GM18519 (cell line): ENCODE measurements around the gene THSD7B.

ENCODE experiments used
- ATAC-seq: cut with Tn5 transposase; IDR thresholded peaks from one replicate; pipeline ENCODE4 v1.9.1; 2021; ENCODE audit warnings: mild to moderate bottlenecking, moderate library complexity; ENCODE audit not compliant: unreplicated experiment, low FRiP score

THSD7B gene

GRCh38 chr2:136809998-136810397 lies 44.7 kb downstream of the THSD7B start:
- no peak for ATAC-seq

GRCh38 chr2:136818839-136819238 lies 53.5 kb downstream of the THSD7B start:
- ATAC-seq: no peak

GRCh38 chr2:136823291-136823690 lies 57.9 kb downstream of the THSD7B start:
- no peak for ATAC-seq

GRCh38 chr2:136828162-136828561 lies 62.8 kb downstream of the THSD7B start:
- ATAC-seq: no peak

- no peak for ATAC-seq
These were observed 63.4 kb downstream of the THSD7B start for GRCh38 chr2:136828774-136829173.

- ATAC-seq: no peak
These were observed 79.2 kb downstream of the THSD7B start for GRCh38 chr2:136844546-136844945.

- ATAC-seq: no peak
These were observed 93.3 kb downstream of the THSD7B start for GRCh38 chr2:136858656-136859055.

- no peak for ATAC-seq
These were observed 95.2 kb downstream of the THSD7B start for GRCh38 chr2:136860443-136860958.

- no peak for ATAC-seq
These were observed 98.1 kb downstream of the THSD7B start for GRCh38 chr2:136863468-136863867.

GRCh38 chr2:136863874-136864273 lies 98.5 kb downstream of the THSD7B start:
- no peak for ATAC-seq

- ATAC-seq: no peak
These were observed 106.1 kb downstream of the THSD7B start for GRCh38 chr2:136871424-136871823.

GRCh38 chr2:136874258-136874657 lies 108.9 kb downstream of the THSD7B start:
- no peak for ATAC-seq

GRCh38 chr2:136891100-136891499 lies 125.8 kb downstream of the THSD7B start:
- ATAC-seq: no peak

GRCh38 chr2:136894007-136894634 lies 128.8 kb downstream of the THSD7B start:
- ATAC-seq: no peak

- ATAC-seq: no peak
These were observed 136.4 kb downstream of the THSD7B start for GRCh38 chr2:136901732-136902131.

- ATAC-seq: no peak
These were observed 140.4 kb downstream of the THSD7B start for GRCh38 chr2:136905779-136906178.

- ATAC-seq: no peak
These were observed 144.4 kb downstream of the THSD7B start for GRCh38 chr2:136909777-136910176.

GRCh38 chr2:136916131-136916530 lies 150.8 kb downstream of the THSD7B start:
- ATAC-seq: no peak

GRCh38 chr2:136917411-136917881 lies 152.1 kb downstream of the THSD7B start:
- ATAC-seq: no peak

GRCh38 chr2:136919682-136920081 lies 154.3 kb downstream of the THSD7B start:
- ATAC-seq: no peak

GRCh38 chr2:136920652-136921333 lies 155.4 kb downstream of the THSD7B start:
- ATAC-seq: no peak

- ATAC-seq: no peak
These were observed 161.8 kb downstream of the THSD7B start for GRCh38 chr2:136927156-136927555.
